ENCODE results near the gene HIVEP3.

- TF ChIP-seq CTCF (IDR thresholded peaks at IDR 0.05) (no peak), POLR2A (IDR thresholded peaks at IDR 0.05) (no peak), EP300 (IDR thresholded peaks at IDR 0.05) (no peak)
Measured at GRCh38 chr1:41546833-41547135, 371.9 kb downstream of the HIVEP3 start.

Measured in tibial nerve (tissue), 4 donors.